C4-2B (cell line): ENCODE measurements around the gene CHURC1.

Source experiments
- H3K27ac ChIP-seq: fragments of 450-650 bp; 2 replicates; pipeline ENCODE4 v1.5.1; 2017
- CTCF ChIP-seq: fragments of 450-650 bp; conservative IDR thresholded peaks from 2 replicates; pipeline ENCODE4 v1.5.1; 2017; ENCODE audit warnings: mild to moderate bottlenecking
- ZFX ChIP-seq: fragments of 450-650 bp; IDR thresholded peaks from 2 replicates; pipeline ENCODE4 v1.6.1; 2017

Gene CHURC1

GRCh38 chr14:64974563-64974962, 60.3 kb downstream of the CHURC1 start:
- TF ChIP-seq ZFX (no peak), CTCF (no peak)
- H3K27ac ChIP-seq, result no peak overlapping the region

GRCh38 chr14:64979336-64980074, 65.2 kb downstream of the CHURC1 start:
- no peak for TF ChIP-seq CTCF
- no peak for TF ChIP-seq ZFX

GRCh38 chr14:64983439-64984310, 69.4 kb downstream of the CHURC1 start:
- TF ChIP-seq CTCF (peak; percentile 89), ZFX (no peak)
- H3K27ac ChIP-seq, result no peak overlapping the region

More at GRCh38 chr14:64979336-64980074, 65.2 kb downstream of the CHURC1 start:
- no peak overlapping the region for H3K27ac ChIP-seq
